Erythroblast (primary cell): ENCODE results near the gene SLC2A5.
A peak's percentile ranks its signal among the peaks of the same experiment; 100 is the strongest.

Source experiments
- DNase-seq, 2 experiments: peaks; one replicate each; lab custom pipeline; 2025; lab: John Stamatoyannopoulos, UW
- GATA1 ChIP-seq: IDR thresholded peaks from 2 replicates; pipeline ENCODE4 v1.6.1; 2011; ENCODE audit warnings: low read depth, mild to moderate bottlenecking, control low read depth, low read length, moderate library complexity
- POLR2A ChIP-seq: IDR thresholded peaks from 2 replicates; pipeline ENCODE4 v1.6.1; 2011; ENCODE audit warnings: mild to moderate bottlenecking, low read length

SLC2A5 gene

GRCh38 chr1:9069326-9070100 lies at the start of gene SLC2A5:
Gene SLC2A5, minus strand, starts transcription at chr1:9069635. Its CDS starts 99 bp downstream, at chr1:9069536.
- no peak for DNase-seq
- no peak for TF ChIP-seq POLR2A
- TF ChIP-seq GATA1: no peak

DNA sequence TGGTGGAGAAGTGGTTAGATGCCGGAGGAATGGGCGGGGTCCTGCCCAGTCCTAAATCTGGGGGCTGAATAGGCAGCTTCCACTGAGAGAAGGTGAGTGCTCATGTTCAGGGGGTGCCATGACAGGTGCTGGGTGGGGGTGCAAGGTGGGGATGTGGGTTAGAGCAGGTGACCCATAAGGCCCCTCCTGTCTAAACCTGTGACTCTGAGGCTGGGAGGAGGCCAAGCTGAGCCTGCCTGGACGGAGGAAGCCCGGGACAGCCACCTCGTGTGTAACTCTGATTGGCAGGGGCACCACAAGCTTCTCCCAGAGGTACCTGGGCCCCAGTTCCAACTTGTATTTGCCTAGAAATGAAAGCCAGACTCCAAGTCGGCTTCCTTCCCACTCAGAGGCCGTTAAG lies 48.8 kb upstream of the SLC2A5 start:
- DNase-seq: no peak
- TF ChIP-seq POLR2A (no peak), GATA1 (no peak)

GRCh38 chr1:9115351-9116205 lies 46.1 kb upstream of the SLC2A5 start:
- TF ChIP-seq GATA1 (no peak), POLR2A (no peak)
- no peak for DNase-seq

DNA sequence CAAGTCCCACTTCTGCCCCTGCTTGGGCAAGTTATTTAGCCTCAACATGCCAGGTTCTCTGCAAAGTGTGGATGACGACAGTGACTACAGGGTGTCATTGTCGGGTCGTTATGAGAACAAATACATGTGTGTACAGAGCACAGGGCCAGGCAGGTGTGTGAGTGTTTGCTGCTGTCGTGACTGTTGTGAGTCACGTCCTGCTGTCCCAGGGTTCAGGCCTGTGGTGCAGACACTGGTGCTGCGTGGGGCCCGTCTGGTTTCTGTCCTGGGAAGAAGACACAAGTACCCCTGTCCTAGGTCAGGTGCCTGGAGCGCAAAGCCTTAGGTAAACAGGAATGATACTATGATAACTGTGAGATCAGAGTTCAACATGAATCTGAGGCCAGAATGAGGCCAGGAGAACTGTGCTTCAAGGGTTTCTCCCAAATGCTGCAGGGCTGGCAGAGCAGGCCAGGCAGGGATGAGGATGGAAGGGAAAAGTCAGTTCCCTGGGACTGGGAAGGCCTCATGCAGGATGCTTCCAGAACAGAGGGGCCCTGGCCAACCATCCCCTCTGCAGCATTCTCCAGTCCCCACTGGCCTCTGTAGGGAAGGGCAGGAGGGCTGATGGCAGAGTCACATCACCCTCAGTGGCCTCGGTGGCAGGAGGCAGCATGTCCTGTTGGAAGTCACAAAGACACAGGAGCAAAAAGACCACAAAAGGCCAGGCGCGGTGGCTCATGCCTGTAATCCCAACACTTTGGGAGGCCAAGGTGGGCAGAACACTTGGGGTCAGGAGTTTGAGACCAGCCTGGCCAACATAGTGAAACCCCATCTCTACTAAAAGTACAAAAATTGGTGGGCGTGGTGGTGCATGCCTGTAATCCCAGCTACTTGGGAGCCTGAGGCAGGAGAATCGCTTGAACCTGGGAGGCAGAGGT lies 43.8 kb upstream of the SLC2A5 start:
- DNase-seq: no peak

GRCh38 chr1:9111957-9112356 lies 42.5 kb upstream of the SLC2A5 start:
- no peak for DNase-seq
- TF ChIP-seq GATA1 (no peak), POLR2A (no peak)

More for the DNA sequence above, 43.8 kb upstream of the SLC2A5 start:
- TF ChIP-seq POLR2A (no peak), GATA1 (no peak)

- TF ChIP-seq POLR2A (no peak), GATA1 (no peak)
- no peak for DNase-seq
These were observed 41.9 kb upstream of the SLC2A5 start for GRCh38 chr1:9111357-9111691.

- TF ChIP-seq POLR2A: no peak
- TF ChIP-seq GATA1: no peak
- DNase-seq: peak; percentile 80 to 87
These were observed 41.4 kb upstream of the SLC2A5 start for GRCh38 chr1:9110669-9111356.

GRCh38 chr1:9108056-9108665 lies 38.7 kb upstream of the SLC2A5 start:
- DNase-seq: no peak
- TF ChIP-seq POLR2A (no peak), GATA1 (no peak)

DNA sequence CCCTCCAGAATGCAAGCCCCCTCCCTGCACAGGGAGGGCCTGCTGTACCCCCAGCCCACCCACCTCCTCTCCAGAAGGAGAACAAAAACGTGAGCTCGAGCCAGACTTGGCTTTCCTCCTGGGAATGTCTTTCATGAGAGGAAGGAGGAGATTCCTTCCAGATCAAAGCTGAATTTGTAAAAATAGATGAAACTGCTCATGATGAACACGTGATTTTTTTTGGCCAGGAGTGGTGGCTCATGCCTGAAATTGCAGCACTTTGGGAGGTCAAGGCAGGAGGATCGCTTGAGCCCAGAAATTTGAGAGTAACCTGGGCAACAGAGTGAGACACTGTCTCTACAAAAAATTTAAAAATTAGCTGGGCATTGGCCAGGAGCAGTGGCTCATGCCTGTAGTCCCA lies 37.7 kb upstream of the SLC2A5 start:
- TF ChIP-seq GATA1 (no peak), POLR2A (no peak)
- no peak for DNase-seq

- no peak for DNase-seq
- TF ChIP-seq POLR2A (no peak), GATA1 (no peak)
These were observed 36.9 kb upstream of the SLC2A5 start for GRCh38 chr1:9106286-9106685.

DNA sequence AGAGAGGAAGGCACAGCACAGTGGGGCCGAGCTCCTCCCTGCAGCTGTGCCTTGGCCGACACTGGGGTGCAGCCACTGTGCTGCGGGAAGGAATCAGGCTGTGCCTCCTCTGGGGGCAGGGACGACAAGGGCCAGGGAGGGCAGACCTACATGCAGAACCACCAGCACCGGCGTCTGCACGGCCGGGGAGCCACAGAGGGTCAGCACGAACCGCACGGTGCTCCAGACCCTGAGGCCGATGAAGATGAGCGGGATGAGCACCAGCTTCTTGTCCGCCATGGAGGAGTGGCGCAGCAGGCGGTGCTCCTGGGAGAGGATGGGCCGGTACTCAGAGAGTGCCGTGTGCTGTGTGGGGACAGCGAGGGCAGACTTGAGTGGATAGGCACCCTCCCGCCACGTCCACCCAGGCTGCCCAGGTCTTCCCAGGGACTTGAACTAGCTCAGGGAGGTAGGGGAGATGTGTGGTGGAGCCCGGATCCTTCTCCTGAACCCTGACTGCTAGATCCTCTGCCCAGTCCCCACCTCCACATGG lies 36.0 kb upstream of the SLC2A5 start:
- DNase-seq: no peak
- no peak for TF ChIP-seq GATA1
- TF ChIP-seq POLR2A: no peak

DNA sequence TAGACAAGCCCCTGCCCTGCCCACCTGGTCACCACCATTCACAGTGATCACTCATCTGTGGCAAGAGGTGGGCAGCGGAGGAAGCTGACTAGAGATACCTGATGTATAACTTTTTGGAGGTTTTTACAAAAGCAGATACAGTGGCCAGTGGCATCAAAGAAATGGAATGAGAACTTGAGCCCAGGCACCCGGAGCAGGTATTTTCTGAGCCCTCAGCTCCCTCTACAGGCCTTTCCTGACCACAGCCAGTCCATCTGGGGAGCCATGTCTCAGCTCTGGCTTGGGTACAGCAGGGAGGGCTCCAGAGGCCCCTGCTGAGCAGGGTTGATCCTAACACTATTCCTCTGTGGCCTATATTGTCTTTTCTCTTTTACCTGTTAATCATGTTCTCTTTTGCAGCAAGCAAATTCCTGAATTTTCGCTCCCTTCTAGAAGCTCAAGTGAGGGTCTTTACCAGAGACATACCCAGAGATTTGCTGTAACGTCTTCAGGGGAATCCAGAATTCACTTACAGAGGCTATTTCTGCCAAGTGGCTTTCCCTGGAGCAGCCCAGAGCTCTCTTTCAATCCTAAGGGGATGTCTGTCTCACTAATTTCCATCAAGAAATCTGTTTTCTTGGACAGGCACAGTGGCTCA lies 32.2 kb upstream of the SLC2A5 start:
- peak in 1 of 2 experiments; percentile 20 for DNase-seq
- TF ChIP-seq GATA1 (no peak), POLR2A (no peak)
